Ishikawa (cell line): Measurements from ENCODE around the gene PRR14.

ENCODE experiments used
- RAD21 ChIP-seq: IDR thresholded peaks from 2 replicates; pipeline ENCODE4 v1.6.1; 2012; ENCODE audit warnings: low read depth
- YY1 ChIP-seq: IDR thresholded peaks from 2 replicates; pipeline ENCODE4 v1.6.1; 2012; ENCODE audit warnings: low read depth

DNA sequence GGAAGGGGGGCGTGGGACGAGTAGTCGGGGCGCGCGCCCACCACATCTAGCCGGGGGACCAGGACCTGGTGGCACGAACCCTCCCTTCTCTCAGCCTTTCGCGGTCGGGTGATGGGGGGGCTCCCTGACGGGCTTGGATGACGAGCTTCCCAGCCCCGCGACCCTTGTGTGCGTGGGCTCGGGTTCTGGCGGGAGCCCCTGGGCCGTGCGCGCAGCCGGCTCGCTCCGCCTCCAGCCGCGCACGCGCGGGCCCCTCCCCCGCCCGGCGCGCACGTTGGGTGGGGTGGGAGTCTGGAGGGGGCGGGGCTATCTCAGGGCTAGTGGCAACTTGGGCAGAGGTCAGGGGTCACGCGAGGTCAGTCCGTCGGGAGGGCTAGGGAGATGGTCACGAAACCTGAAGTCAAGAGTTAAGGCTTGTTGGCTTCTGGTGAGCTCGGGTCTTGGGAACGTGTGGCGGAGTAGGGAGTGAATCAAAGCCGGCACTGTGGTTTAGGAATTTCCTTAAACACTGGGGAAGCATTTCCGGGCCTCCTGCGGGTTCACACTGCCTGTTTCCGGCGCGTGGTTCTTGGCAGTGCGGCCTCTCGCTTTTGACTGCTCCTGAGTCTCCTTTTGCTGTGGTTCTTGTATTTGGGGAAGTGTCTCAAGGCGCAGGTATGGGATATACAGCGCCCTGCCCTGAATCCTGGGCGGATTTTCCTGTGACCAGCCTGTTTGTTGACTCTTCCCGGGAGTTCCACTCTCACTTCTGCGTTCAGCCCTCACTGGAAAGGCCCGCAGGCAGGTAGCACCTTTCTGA, 48.3 kb downstream of the PRR14 start, which contains the start of gene SRCAP:
- TF ChIP-seq RAD21 (no peak), YY1 (no peak)
